GM21381 (cell line): Measurements from ENCODE around the gene SUMF2.
"Not testable (repeated sequence)": the region's sequence is repeated elsewhere in the genome, so short reads cannot be mapped to it uniquely, and the experiment has no call there.

ENCODE experiments used
- ATAC-seq: cut with Tn5 transposase; IDR thresholded peaks from one replicate; pipeline ENCODE4 v1.9.1; 2021; ENCODE audit warnings: mild to moderate bottlenecking, moderate library complexity; ENCODE audit not compliant: unreplicated experiment

SUMF2 gene

GRCh38 chr7:56105508-56105907 lies 41.4 kb downstream of the SUMF2 start:
- no peak for ATAC-seq

GRCh38 chr7:56106108-56107073 lies 42.3 kb downstream of the SUMF2 start, which contains the start of gene CHCHD2:
Gene CHCHD2, minus strand, starts transcription at chr7:56106476. Its CDS starts 63 bp downstream, at chr7:56106413.
- peak; percentile 100 for ATAC-seq

DNA sequence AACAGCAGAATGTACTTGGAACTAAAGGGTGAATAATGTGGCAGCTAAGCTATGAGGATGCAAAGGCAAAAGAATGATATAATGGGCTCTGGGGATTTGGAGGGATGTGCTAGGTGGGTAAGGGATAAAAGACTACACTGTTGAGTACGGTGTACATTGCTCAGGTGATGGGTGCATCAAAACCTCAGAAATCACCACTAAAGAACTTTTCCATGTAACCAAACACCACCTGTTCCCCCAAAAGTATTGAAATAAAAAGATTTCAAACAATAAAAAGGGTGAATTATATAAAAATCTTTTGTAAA lies 43.8 kb downstream of the SUMF2 start:
- ATAC-seq = no peak

DNA sequence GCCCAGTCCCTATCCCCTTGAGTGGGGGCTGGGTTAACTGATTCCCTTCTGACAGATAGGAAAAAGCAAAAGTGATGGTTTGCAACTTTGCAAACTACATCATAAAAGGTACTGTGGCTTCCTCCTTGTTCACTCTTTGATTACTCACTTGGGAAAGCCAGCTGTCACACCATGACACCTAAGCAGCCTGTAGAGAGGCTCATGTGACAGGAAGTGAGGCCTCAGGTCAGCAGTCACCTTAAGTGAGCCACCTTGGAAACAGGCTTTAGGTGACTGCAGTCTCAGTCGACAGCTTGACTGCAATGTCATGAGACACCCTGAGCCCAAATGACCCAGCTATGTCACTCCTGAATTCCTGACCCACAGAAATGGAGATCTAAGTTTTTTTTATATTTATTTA lies 46.5 kb downstream of the SUMF2 start:
- no peak for ATAC-seq

DNA sequence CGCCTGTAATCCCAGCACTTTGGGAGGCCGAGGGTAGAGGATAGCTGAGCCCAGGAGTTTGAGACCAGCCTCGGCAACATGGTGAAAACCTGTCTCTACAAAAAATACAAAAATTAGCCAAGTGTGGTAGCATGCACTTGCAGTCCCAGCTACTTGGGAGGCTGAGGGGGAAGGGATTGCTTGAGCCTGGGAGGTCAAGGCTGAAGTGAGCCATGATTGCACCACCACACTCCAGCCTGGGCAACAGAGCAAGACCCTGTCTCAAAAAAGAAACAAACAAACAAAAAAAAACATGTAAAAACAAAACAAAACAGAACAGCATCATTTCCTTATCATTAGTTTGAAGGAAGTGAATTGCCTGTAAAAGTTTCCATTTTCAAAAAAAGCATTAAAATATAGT lies 48.2 kb downstream of the SUMF2 start:
- ATAC-seq = not testable (repeated sequence)

- ATAC-seq = no peak
These were observed 51.9 kb downstream of the SUMF2 start, which contains the start of gene NUPR2 for GRCh38 chr7:56115852-56116538. Gene NUPR2, minus strand, starts transcription at chr7:56116417. Its CDS starts 103 bp downstream, at chr7:56116314.

- no peak for ATAC-seq
These were observed 57.4 kb downstream of the SUMF2 start for GRCh38 chr7:56121440-56121839.

GRCh38 chr7:56124981-56125380 lies 60.9 kb downstream of the SUMF2 start:
- ATAC-seq = no peak

GRCh38 chr7:56125831-56126230 lies 61.7 kb downstream of the SUMF2 start:
- no peak for ATAC-seq

DNA sequence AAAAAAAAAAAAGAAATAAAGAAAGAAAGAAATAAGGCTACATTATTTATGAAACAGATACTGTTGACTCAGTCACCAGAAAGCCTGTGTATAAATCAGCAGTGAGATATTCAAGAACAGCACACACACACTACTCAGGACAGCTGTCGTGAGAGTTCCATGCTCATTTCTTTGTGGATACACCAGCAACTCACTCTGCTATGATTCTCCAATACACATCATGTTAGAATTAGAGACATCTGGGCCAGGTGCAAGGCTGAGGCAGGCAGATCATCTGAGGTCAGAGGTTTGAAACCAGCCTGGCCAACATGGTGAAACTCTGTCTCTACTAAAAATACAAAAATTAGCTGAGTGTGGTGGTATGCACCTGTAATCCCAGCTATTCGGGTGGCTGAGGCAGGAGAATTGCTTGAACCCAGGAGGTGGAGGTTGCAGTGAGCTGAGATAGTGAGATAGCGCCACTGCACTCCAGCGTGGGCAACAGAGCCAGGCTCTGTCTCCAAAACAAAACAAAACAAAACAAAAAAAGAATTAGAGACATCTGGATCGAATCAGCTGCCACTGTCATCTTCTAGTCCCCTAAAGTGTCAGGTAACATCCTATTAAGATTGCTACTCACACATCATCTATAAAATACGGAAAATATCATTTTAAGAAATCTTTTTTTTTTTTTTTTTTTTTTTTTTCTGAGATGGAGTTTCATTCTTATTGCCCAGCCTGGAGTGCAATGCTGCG lies 63.3 kb downstream of the SUMF2 start:
- no peak for ATAC-seq
